Neuron (in vitro differentiated cells): Measurements from ENCODE around the gene ACOT13.
"Not testable (repeated sequence)": the region's sequence is repeated elsewhere in the genome, so short reads cannot be mapped to it uniquely, and the experiment has no call there.

Experiments used
- H2AFZ ChIP-seq: one replicate; pipeline ENCODE4 v1.6.1; 2013; ENCODE audit warnings: low read depth, mild to moderate bottlenecking, inconsistent platforms, low read length, moderate library complexity
- H3K27me3 ChIP-seq: one replicate; pipeline ENCODE4 v1.6.1; 2013; ENCODE audit warnings: low read length; ENCODE audit not compliant: insufficient read depth
- H3K36me3 ChIP-seq: one replicate; pipeline ENCODE4 v1.6.1; 2013; ENCODE audit warnings: low read length; ENCODE audit not compliant: insufficient read depth
- H3K4me1 ChIP-seq: one replicate; pipeline ENCODE4 v1.6.1; 2013; ENCODE audit warnings: low read length; ENCODE audit not compliant: insufficient read depth
- H3K4me3 ChIP-seq: 2 replicates; pipeline ENCODE4 v1.5.1; 2013; ENCODE audit warnings: mild to moderate bottlenecking, low read length, moderate library complexity
- H3K9me3 ChIP-seq: one replicate; pipeline ENCODE4 v1.6.1; 2013; ENCODE audit warnings: low read length

Gene ACOT13

GRCh38 chr6:24686946-24687345 lies 20.1 kb downstream of the ACOT13 start:
- Histone ChIP-seq H3K36me3 (peaks cover 9% of the 10 kb centered on the region), H2AFZ (no peak overlapping the region), H3K4me3 (no peak overlapping the region), H3K4me1 (no peaks in the 10 kb centered on the region), H3K27me3 (no peaks in the 10 kb centered on the region), H3K9me3 (no peaks in the 10 kb centered on the region)

GRCh38 chr6:24689964-24690363 lies 23.1 kb downstream of the ACOT13 start:
- H3K27me3 ChIP-seq, result no peaks in the 10 kb centered on the region
- no peak overlapping the region for H3K4me3 ChIP-seq
- no peaks in the 10 kb centered on the region for H3K4me1 ChIP-seq
- H3K9me3 ChIP-seq, result no peaks in the 10 kb centered on the region
- no peak overlapping the region for H2AFZ ChIP-seq
- H3K36me3 ChIP-seq, result peaks cover 9% of the 10 kb centered on the region

GRCh38 chr6:24690593-24690992 lies 23.7 kb downstream of the ACOT13 start:
- no peak overlapping the region for H3K4me3 ChIP-seq
- H3K27me3 ChIP-seq, result no peaks in the 10 kb centered on the region
- H3K36me3 ChIP-seq, result peaks cover 9% of the 10 kb centered on the region
- no peaks in the 10 kb centered on the region for H3K9me3 ChIP-seq
- H3K4me1 ChIP-seq, result no peaks in the 10 kb centered on the region
- no peak overlapping the region for H2AFZ ChIP-seq

- Histone ChIP-seq H3K9me3 (no peaks in the 10 kb centered on the region), H3K27me3 (no peaks in the 10 kb centered on the region), H3K4me1 (no peaks in the 10 kb centered on the region), H3K4me3 (no peak overlapping the region), H2AFZ (no peak overlapping the region), H3K36me3 (peaks cover 9% of the 10 kb centered on the region)
These were observed 24.7 kb downstream of the ACOT13 start for GRCh38 chr6:24691550-24691949.

- Histone ChIP-seq H2AFZ (no peak overlapping the region), H3K4me3 (no peak overlapping the region), H3K9me3 (no peaks in the 10 kb centered on the region), H3K27me3 (no peaks in the 10 kb centered on the region), H3K4me1 (no peaks in the 10 kb centered on the region), H3K36me3 (peaks cover 7% of the 10 kb centered on the region)
These were observed 25.1 kb downstream of the ACOT13 start for GRCh38 chr6:24692003-24692402.

- no peak overlapping the region for H2AFZ ChIP-seq
- peaks cover 3% of the 10 kb centered on the region for H3K36me3 ChIP-seq
- H3K27me3 ChIP-seq, result no peaks in the 10 kb centered on the region
- H3K4me1 ChIP-seq, result no peaks in the 10 kb centered on the region
- no peak overlapping the region for H3K4me3 ChIP-seq
- no peaks in the 10 kb centered on the region for H3K9me3 ChIP-seq
These were observed 25.5 kb downstream of the ACOT13 start for GRCh38 chr6:24692415-24692814.

GRCh38 chr6:24692848-24693592 lies 26.1 kb downstream of the ACOT13 start:
- no peak overlapping the region for H2AFZ ChIP-seq
- H3K4me1 ChIP-seq, result no peaks in the 10 kb centered on the region
- H3K27me3 ChIP-seq, result no peaks in the 10 kb centered on the region
- H3K4me3 ChIP-seq, result no peak overlapping the region
- no peaks in the 10 kb centered on the region for H3K36me3 ChIP-seq
- no peaks in the 10 kb centered on the region for H3K9me3 ChIP-seq

GRCh38 chr6:24694198-24694597 lies 27.3 kb downstream of the ACOT13 start:
- H3K9me3 ChIP-seq, result no peaks in the 10 kb centered on the region
- peaks cover 2% of the 10 kb centered on the region for H3K36me3 ChIP-seq
- no peaks in the 10 kb centered on the region for H3K4me1 ChIP-seq
- no peak overlapping the region for H3K4me3 ChIP-seq
- no peaks in the 10 kb centered on the region for H3K27me3 ChIP-seq
- no peak overlapping the region for H2AFZ ChIP-seq

- not testable (repeated sequence) for H3K4me3 ChIP-seq
These were observed 28.8 kb downstream of the ACOT13 start for GRCh38 chr6:24695635-24696034.

GRCh38 chr6:24696097-24696496 lies 29.2 kb downstream of the ACOT13 start:
- Histone ChIP-seq H3K36me3 (peaks cover 3% of the 10 kb centered on the region), H3K4me1 (no peaks in the 10 kb centered on the region), H3K4me3 (no peak overlapping the region), H2AFZ (no peak overlapping the region), H3K27me3 (no peaks in the 10 kb centered on the region), H3K9me3 (no peaks in the 10 kb centered on the region)

More at GRCh38 chr6:24695635-24696034, 28.8 kb downstream of the ACOT13 start:
- not testable (repeated sequence) for H3K27me3 ChIP-seq, H3K9me3 ChIP-seq, H3K4me1 ChIP-seq, H2AFZ ChIP-seq, H3K36me3 ChIP-seq

- Histone ChIP-seq H3K36me3 (peaks cover 26% of the 10 kb centered on the region), H3K27me3 (no peaks in the 10 kb centered on the region), H2AFZ (no peak overlapping the region), H3K4me1 (no peaks in the 10 kb centered on the region), H3K4me3 (no peak overlapping the region), H3K9me3 (no peaks in the 10 kb centered on the region)
These were observed 32.9 kb downstream of the ACOT13 start for GRCh38 chr6:24699521-24700359.

- peaks cover 54% of the 10 kb centered on the region for H3K36me3 ChIP-seq
- H3K27me3 ChIP-seq, result no peaks in the 10 kb centered on the region
- H3K4me1 ChIP-seq, result no peaks in the 10 kb centered on the region
- no peak overlapping the region for H3K4me3 ChIP-seq
- H3K9me3 ChIP-seq, result no peaks in the 10 kb centered on the region
- no peak overlapping the region for H2AFZ ChIP-seq
These were observed 35.9 kb downstream of the ACOT13 start for GRCh38 chr6:24702720-24703282.

GRCh38 chr6:24704468-24704867 lies 37.6 kb downstream of the ACOT13 start:
- Histone ChIP-seq H3K36me3 (peaks cover 69% of the 10 kb centered on the region), H3K9me3 (no peaks in the 10 kb centered on the region), H3K4me3 (no peak overlapping the region), H3K4me1 (no peaks in the 10 kb centered on the region), H2AFZ (no peak overlapping the region), H3K27me3 (no peaks in the 10 kb centered on the region)
